H1 (cell line): Measurements from ENCODE around the gene DDX43. TPM values are rescaled to one million over a fixed set of nuclear protein-coding genes. Genes with fewer than 3 reads are reported as not detected.
A peak's percentile ranks its signal among the peaks of the same experiment; 100 is the strongest.

Experiments used
- CBX5 ChIP-seq: fragments of 300-800, 300-1000 bp; sonication (generic); IDR thresholded peaks from 2 replicates; pipeline ENCODE4 v1.7.1; 2016; ENCODE audit warnings: antibody characterized with exemption, low read length, low read depth
- CEBPB ChIP-seq: IDR thresholded peaks from 2 replicates; pipeline ENCODE4 v1.6.1; 2012; ENCODE audit warnings: low read depth, low read length
- CREB1 ChIP-seq: IDR thresholded peaks from 2 replicates; pipeline ENCODE4 v1.6.1; 2012; ENCODE audit warnings: inconsistent platforms
- CTBP2 ChIP-seq: IDR thresholded peaks from 2 replicates; pipeline ENCODE4 v1.7.0; 2011; ENCODE audit warnings: borderline replicate concordance, mild to moderate bottlenecking, moderate library complexity, mixed read lengths, low read length; ENCODE audit not compliant: insufficient read depth, insufficient read length
- KDM4A ChIP-seq: IDR thresholded peaks from one replicate; pipeline ENCODE4 v1.7.1; 2012; ENCODE audit warnings: low read depth, mild to moderate bottlenecking, moderate library complexity, low read length, inconsistent platforms; ENCODE audit not compliant: severe bottlenecking
- MAX ChIP-seq: IDR thresholded peaks from 2 replicates; pipeline ENCODE4 v1.6.1; 2012; ENCODE audit warnings: inconsistent platforms
- RAD21 ChIP-seq, 2 experiments: IDR thresholded peaks in 1 of 2; conservative IDR thresholded peaks in 1 of 2; 2 replicates each; pipeline ENCODE4 v1.6.1; 2011; ENCODE audit warnings: low read depth in 2 of 2, low read length in 2 of 2, improper control_type of control experiment in 1 of 2, inconsistent platforms in 1 of 2, mild to moderate bottlenecking in 1 of 2, moderate library complexity in 1 of 2
- RBBP5 ChIP-seq: IDR thresholded peaks from 2 replicates; pipeline ENCODE4 v1.7.1; 2012; ENCODE audit warnings: low read depth, mild to moderate bottlenecking, inconsistent platforms, low read length, moderate library complexity, borderline replicate concordance
- SIN3A ChIP-seq, 2 experiments: IDR thresholded peaks in 1 of 2; conservative IDR thresholded peaks in 1 of 2; 2 replicates each; pipeline ENCODE4 v1.6.1; 2011 to 2012; ENCODE audit warnings: low read length in 2 of 2, improper control_type of control experiment in 1 of 2, low read depth in 1 of 2, mild to moderate bottlenecking in 1 of 2
- TBP ChIP-seq: IDR thresholded peaks from 2 replicates; pipeline ENCODE4 v1.6.1; 2011; ENCODE audit warnings: low read depth, low read length, improper control_type of control experiment
- polyA plus RNA-seq, 7 experiments: library from polyadenylated mRNA; depleted of rRNA in 3 of 7; stranded (reverse) in 5 of 7; unstranded in 2 of 7; fragments of >200 nt in 5 of 7; fragments of 200-250 nt in 2 of 7; gene quantifications; 1 replicate in 5 of 7; 2 replicates in 1 of 7; 4 replicates in 1 of 7; pipeline versions ENCODE4 v1.2.1 to v1.2.3, GENCODE V29; 2011 to 2013; ENCODE audit warnings: missing spikeins in 2 of 7, mixed read lengths in 2 of 7
- total RNA-seq: library from RNA; stranded (reverse); fragmentation: NEBNext Ultra II Directional; extraction: Animal tissue kit (Norgen Biotek cat#: 25700); gene quantifications from 2 replicates; pipeline ENCODE4 v1.2.1, GENCODE V29; 2021
- TF ChIP-seq, protein P1 (sequence below): IDR thresholded peaks from 2 replicates; pipeline ENCODE4 v1.6.1; 2012; ENCODE audit warnings: inconsistent platforms

The DDX43 gene
- total and polyA plus RNA-seq, 2 of the 8 experiments (the other 6 are each of a cell fraction or from before 2014, with no cell fraction given), result 0.05 TPM; not detected in 1

DNA sequence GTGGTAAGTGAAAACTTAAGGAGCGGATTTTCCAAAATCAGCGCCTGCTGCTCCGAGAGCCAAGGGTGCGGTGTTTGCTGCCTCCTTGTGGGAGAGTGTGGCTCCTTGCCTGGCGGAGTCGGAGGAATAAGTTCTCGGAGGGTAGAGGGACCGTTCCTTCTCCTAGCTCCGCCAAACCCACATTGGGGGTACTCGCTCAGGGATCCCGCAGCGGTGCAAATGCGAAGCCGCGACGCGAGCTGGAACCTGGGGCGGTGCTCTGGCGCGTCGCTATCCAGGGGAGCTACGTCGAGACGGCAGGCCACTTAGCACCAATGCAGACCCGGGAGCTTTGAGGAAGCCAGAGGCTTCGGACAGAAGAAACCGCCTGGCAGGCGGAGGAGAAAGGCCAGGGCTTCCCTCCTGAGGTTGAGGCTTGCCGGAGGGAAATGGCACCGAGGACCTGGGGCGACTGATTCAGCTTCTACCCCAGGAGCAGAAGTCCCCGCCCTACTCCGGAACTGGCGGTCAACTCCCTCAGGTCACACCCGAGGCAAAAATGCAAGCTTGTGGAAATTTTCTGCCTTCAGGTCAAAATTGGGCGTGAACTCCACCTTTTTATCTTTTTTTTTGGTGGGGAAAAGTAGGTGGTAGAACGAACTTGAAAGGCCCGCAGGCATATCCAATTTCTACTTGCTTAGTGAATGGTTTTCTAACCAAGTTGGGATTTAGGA lies 5.7 kb upstream of the DDX43 start (continued):
- TF ChIP-seq SIN3A (conservative IDR thresholded peaks at IDR 0.05 in 1 of 2, IDR thresholded peaks at IDR 0.05 in 1 of 2; ENCODE audit: low read depth in 1 of 2, low read length in 2 of 2), result 0 out of 4 replicates have a peak, but pooled peaks of 1 of the 2 experiments have one; percentile 27
- peak; percentile 80 for TF ChIP-seq CREB1
- peak; percentile 75 for TF ChIP-seq TBP
- TF ChIP-seq CEBPB, result no peak
- peak; percentile 46; the same call in 1 of the 2 replicates for TF ChIP-seq MAX
- peak; percentile 63; the same call in 1 of the 2 replicates for TF ChIP-seq RBBP5
- TF ChIP-seq, protein P1, sequence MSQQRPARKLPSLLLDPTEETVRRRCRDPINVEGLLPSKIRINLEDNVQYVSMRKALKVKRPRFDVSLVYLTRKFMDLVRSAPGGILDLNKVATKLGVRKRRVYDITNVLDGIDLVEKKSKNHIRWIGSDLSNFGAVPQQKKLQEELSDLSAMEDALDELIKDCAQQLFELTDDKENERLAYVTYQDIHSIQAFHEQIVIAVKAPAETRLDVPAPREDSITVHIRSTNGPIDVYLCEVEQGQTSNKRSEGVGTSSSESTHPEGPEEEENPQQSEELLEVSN, result peak; percentile 87
- TF ChIP-seq CTBP2, result peak; percentile 52
- no peak for TF ChIP-seq CBX5
- TF ChIP-seq KDM4A, result peak; percentile 53
- peak; percentile 94 for TF ChIP-seq RAD21 (IDR thresholded peaks at IDR 0.05 in 1 of 2, conservative IDR thresholded peaks at IDR 0.05 in 1 of 2; ENCODE audit: low read depth in 2 of 2, low read length in 2 of 2)
